H1 (cell line): Measurements from ENCODE around the gene OXA1L.

Source experiments
- CHD2 ChIP-seq: IDR thresholded peaks from 2 replicates; pipeline ENCODE4 v1.6.1; 2012; ENCODE audit warnings: low read length, improper control_type of control experiment
- EP300 ChIP-seq, 2 experiments: IDR thresholded peaks; 1 replicate in 1 of 2; 2 replicates in 1 of 2; pipeline ENCODE4 v1.6.1; 2011 to 2012; ENCODE audit warnings: low read depth in 2 of 2, low read length in 2 of 2, mild to moderate bottlenecking in 2 of 2, borderline replicate concordance in 1 of 2, inconsistent platforms in 1 of 2, moderate library complexity in 1 of 2
- EZH2 ChIP-seq: fragments of 200-600 bp; sonication (generic); IDR thresholded peaks from 2 replicates; pipeline ENCODE4 v1.7.1; 2012; ENCODE audit warnings: low read depth, mild to moderate bottlenecking, moderate library complexity, low read length, inconsistent platforms; ENCODE audit not compliant: severe bottlenecking
- NRF1 ChIP-seq: IDR thresholded peaks from 2 replicates; pipeline ENCODE4 v1.6.1; 2011; ENCODE audit warnings: mild to moderate bottlenecking, low read depth, low read length, improper control_type of control experiment
- POLR2A ChIP-seq, 2 experiments: IDR thresholded peaks; 1 replicate in 1 of 2; 2 replicates in 1 of 2; pipeline ENCODE4 v1.6.1; 2011; ENCODE audit warnings: low read depth in 2 of 2, low read length in 2 of 2, mild to moderate bottlenecking in 2 of 2; ENCODE audit errors: control extremely low read depth in 1 of 2
- POLR2AphosphoS5 ChIP-seq: IDR thresholded peaks from 2 replicates; pipeline ENCODE4 v1.6.1; 2011; ENCODE audit warnings: low read depth, low read length
- RNF2 ChIP-seq: fragments of 200-900, 300-1000 bp; sonication (generic); IDR thresholded peaks from 2 replicates; pipeline ENCODE4 v1.7.1; 2016; ENCODE audit warnings: borderline replicate concordance, low read depth, mild to moderate bottlenecking, antibody characterized with exemption, low read length; ENCODE audit not compliant: poor library complexity, severe bottlenecking; ENCODE audit errors: missing control alignments
- SAP30 ChIP-seq: fragments of 300-600 bp; sonication (generic); IDR thresholded peaks from 2 replicates; pipeline ENCODE4 v1.7.1; 2012; ENCODE audit warnings: low read length, moderate library complexity, mild to moderate bottlenecking, inconsistent platforms; ENCODE audit not compliant: insufficient read depth, insufficient replicate concordance
- SRF ChIP-seq: IDR thresholded peaks from 2 replicates; pipeline ENCODE4 v1.6.1; 2011; ENCODE audit warnings: mild to moderate bottlenecking, low read depth, low read length, moderate library complexity
- TF ChIP-seq, protein P1 (sequence below), 3 experiments: IDR thresholded peaks; 1 replicate in 2 of 3; 2 replicates in 1 of 3; pipeline versions ENCODE4 v1.5.1 to v1.6.1; 2011; ENCODE audit warnings: low read length in 3 of 3, mild to moderate bottlenecking in 3 of 3, inconsistent platforms in 2 of 3, low read depth in 1 of 3, moderate library complexity in 1 of 3; ENCODE audit not compliant: insufficient read depth in 1 of 3; ENCODE audit errors: control extremely low read depth in 1 of 3
- TF ChIP-seq, protein P2 (sequence below): IDR thresholded peaks from 2 replicates; pipeline ENCODE4 v1.6.1; 2011; ENCODE audit warnings: low read length, improper control_type of control experiment

DNA sequence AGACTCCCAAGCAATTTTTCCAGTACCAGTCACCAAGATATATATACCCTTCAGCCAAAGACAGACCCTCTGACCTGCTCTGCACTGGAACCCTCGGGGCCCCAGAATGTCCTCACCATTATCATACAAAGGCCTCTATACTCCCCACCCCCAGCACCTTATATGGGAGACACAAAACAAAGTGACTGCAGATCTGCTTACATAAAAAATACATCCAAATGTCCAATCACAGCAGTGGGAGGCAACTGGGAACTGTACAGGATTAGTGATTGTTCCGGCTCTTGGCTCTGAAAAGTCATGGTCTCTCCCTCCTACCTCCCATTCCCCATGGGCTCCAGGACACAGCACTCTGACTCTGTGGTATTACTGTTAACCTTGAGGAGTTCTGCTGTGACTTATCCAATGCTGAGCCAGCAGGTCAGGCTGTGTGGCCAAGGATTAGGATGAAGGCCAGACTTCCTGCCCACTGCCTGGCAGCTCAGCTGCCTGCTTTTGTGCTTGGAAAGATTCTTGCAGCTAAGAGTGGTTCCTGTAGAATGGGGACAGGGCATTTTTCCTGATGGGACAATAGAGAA is 13.7 kb downstream of the OXA1L start:
- TF ChIP-seq, protein P1, sequence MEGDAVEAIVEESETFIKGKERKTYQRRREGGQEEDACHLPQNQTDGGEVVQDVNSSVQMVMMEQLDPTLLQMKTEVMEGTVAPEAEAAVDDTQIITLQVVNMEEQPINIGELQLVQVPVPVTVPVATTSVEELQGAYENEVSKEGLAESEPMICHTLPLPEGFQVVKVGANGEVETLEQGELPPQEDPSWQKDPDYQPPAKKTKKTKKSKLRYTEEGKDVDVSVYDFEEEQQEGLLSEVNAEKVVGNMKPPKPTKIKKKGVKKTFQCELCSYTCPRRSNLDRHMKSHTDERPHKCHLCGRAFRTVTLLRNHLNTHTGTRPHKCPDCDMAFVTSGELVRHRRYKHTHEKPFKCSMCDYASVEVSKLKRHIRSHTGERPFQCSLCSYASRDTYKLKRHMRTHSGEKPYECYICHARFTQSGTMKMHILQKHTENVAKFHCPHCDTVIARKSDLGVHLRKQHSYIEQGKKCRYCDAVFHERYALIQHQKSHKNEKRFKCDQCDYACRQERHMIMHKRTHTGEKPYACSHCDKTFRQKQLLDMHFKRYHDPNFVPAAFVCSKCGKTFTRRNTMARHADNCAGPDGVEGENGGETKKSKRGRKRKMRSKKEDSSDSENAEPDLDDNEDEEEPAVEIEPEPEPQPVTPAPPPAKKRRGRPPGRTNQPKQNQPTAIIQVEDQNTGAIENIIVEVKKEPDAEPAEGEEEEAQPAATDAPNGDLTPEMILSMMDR (IDR thresholded peaks at IDR 0.05; ENCODE audit: control extremely low read depth in 1 of 3, insufficient read depth in 1 of 3, low read depth in 1 of 3, low read length in 3 of 3) = no peak
- no peak for TF ChIP-seq POLR2A (IDR thresholded peaks at IDR 0.05; ENCODE audit: control extremely low read depth in 1 of 2, low read depth in 2 of 2, low read length in 2 of 2)
- no peak for TF ChIP-seq NRF1
- no peak for TF ChIP-seq CHD2
- no peak for TF ChIP-seq POLR2AphosphoS5
- no peak for TF ChIP-seq RNF2
- TF ChIP-seq EZH2 = no peak
- TF ChIP-seq, protein P2, sequence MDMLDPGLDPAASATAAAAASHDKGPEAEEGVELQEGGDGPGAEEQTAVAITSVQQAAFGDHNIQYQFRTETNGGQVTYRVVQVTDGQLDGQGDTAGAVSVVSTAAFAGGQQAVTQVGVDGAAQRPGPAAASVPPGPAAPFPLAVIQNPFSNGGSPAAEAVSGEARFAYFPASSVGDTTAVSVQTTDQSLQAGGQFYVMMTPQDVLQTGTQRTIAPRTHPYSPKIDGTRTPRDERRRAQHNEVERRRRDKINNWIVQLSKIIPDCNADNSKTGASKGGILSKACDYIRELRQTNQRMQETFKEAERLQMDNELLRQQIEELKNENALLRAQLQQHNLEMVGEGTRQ = no peak
- no peak for TF ChIP-seq SRF
- no peak for TF ChIP-seq EP300 (IDR thresholded peaks at IDR 0.05; ENCODE audit: borderline replicate concordance in 1 of 2, low read depth in 2 of 2, low read length in 2 of 2)
- no peak for TF ChIP-seq SAP30
